OCI-LY1 (cell line): ENCODE results near the gene RHOT1.
"Not testable (repeated sequence)": the region's sequence is repeated elsewhere in the genome, so short reads cannot be mapped to it uniquely, and the experiment has no call there.

Source experiments
- CTCF ChIP-seq: fragments of 200-600 bp; sonication (generic), shearing (Covaris generic); IDR thresholded peaks from 2 replicates; pipeline ENCODE4 v1.5.1; 2017; ENCODE audit warnings: mild to moderate bottlenecking, antibody characterized with exemption, low read length, moderate library complexity, mixed read lengths
- EZH2 ChIP-seq: fragments of 200-600 bp; sonication (generic), shearing (Covaris generic); IDR thresholded peaks from 2 replicates; pipeline ENCODE4 v1.8.0; 2017; ENCODE audit warnings: borderline replicate concordance, mixed run types, mild to moderate bottlenecking, antibody characterized with exemption, low read length, moderate library complexity, mixed read lengths

GRCh38 chr17:32178679-32179078 lies 36.4 kb downstream of the RHOT1 start:
- not testable (repeated sequence) for TF ChIP-seq CTCF, EZH2
